CD4-positive, alpha-beta T cell (primary cell): ENCODE measurements around the gene IQSEC1. TPM values are rescaled to one million over a fixed set of nuclear protein-coding genes. Genes with fewer than 3 reads are reported as not detected.

ENCODE experiments used
- ATAC-seq: fragments of 200-7000 bp; cut with Tn5 transposase; one replicate; pipeline ENCODE4 v1.10.0; 2022; ENCODE audit warnings: mild to moderate bottlenecking; ENCODE audit not compliant: poor library complexity
- CTCF ChIA-PET: fragments of 350-600 bp; sonication (Branson Sonifier 250); formaldehyde crosslinking; loops from one replicate; lab custom pipeline; 2021; ENCODE audit warnings: antibody characterized with exemption, inconsistent platforms; lab: Charles Lee
- POLR2A ChIA-PET: fragments of 350-600 bp; sonication (Branson Sonifier 250); formaldehyde crosslinking; loops from one replicate; lab custom pipeline; 2021; ENCODE audit warnings: antibody characterized with exemption, inconsistent platforms; lab: Charles Lee
- DNase-seq, 14 experiments: peaks; one replicate each; pipeline ENCODE4 v3.0.0-alpha.2; 2013 to 2020; ENCODE audit warnings: mixed read lengths in 2 of 14
- H3K27ac ChIP-seq, 2 donors: one replicate each; pipeline versions ENCODE4 v1.5.1 to v1.7.0; 2013; ENCODE audit warnings: low read length in 2 of 2, low read depth in 1 of 2, mild to moderate bottlenecking in 1 of 2
- H3K27me3 ChIP-seq, 2 experiments: 1 replicate in 1 of 2; 2 replicates in 1 of 2; pipeline versions ENCODE4 v1.6.1 to v1.7.0; 2013; ENCODE audit warnings: low read length in 2 of 2, control low read depth in 1 of 2, mild to moderate bottlenecking in 1 of 2, moderate library complexity in 1 of 2; ENCODE audit not compliant: insufficient read depth in 2 of 2, control insufficient read depth in 1 of 2
- H3K36me3 ChIP-seq: one replicate; pipeline ENCODE4 v1.6.1; 2013; ENCODE audit warnings: low read length, control low read depth; ENCODE audit not compliant: insufficient read depth
- H3K4me1 ChIP-seq: one replicate; pipeline ENCODE4 v1.6.1; 2013; ENCODE audit warnings: low read length, control low read depth; ENCODE audit not compliant: insufficient read depth
- H3K4me3 ChIP-seq: one replicate; pipeline ENCODE4 v1.5.1; 2013; ENCODE audit warnings: mild to moderate bottlenecking, low read length, moderate library complexity
- H3K9me3 ChIP-seq, 2 experiments: 1 replicate in 1 of 2; 2 replicates in 1 of 2; pipeline versions ENCODE4 v1.6.1 to v1.7.0; 2013; ENCODE audit warnings: low read length in 2 of 2, mild to moderate bottlenecking in 2 of 2, control low read depth in 1 of 2, moderate library complexity in 1 of 2; ENCODE audit not compliant: control insufficient read depth in 1 of 2, insufficient read depth in 1 of 2
- H3K27ac Mint-ChIP-seq: one replicate; pipeline ENCODE4 v1.8.0; 2020; ENCODE audit warnings: mixed read lengths
- H3K27me3 Mint-ChIP-seq: one replicate; pipeline ENCODE4 v1.8.0; 2021; ENCODE audit warnings: mixed read lengths
- H3K36me3 Mint-ChIP-seq: one replicate; pipeline ENCODE4 v1.8.0; 2021; ENCODE audit warnings: low read depth, mixed read lengths
- H3K4me1 Mint-ChIP-seq: one replicate; pipeline ENCODE4 v1.8.0; 2021; ENCODE audit warnings: low read depth, mixed read lengths
- H3K4me3 Mint-ChIP-seq: one replicate; pipeline ENCODE4 v1.8.0; 2020; ENCODE audit warnings: mild to moderate bottlenecking, mixed read lengths
- H3K9me3 Mint-ChIP-seq: one replicate; pipeline ENCODE4 v1.8.0; 2020; ENCODE audit warnings: mixed read lengths
- CTCF ChIP-seq: fragments of 200-600 bp; IDR thresholded peaks from one replicate; pipeline ENCODE4 v1.8.0; 2022; ENCODE audit warnings: antibody characterized with exemption, mild to moderate bottlenecking
- intact Hi-C, 2 experiments: fragments of 100-400 bp; cut with DNase I in 1 of 2; cut with micrococcal nuclease in 1 of 2; formaldehyde crosslinking; loops; one replicate each; pipeline versions ENCODE4 v1.15.1 to v1.9.0; 2023 to 2025; cut with DNase I, micrococcal nuclease
- total RNA-seq, 174 experiments: library from RNA in 2 of 174; stranded (reverse) in 2 of 174; gene quantifications; one replicate each; pipeline ENCODE4 v1.2.3 and lab custom pipeline; 2021 to 2026

IQSEC1 gene
- total RNA-seq, 2 experiments from 2014 or later, result 102 to 108 TPM

GRCh38 chr3:13016721-13017255, 56.4 kb downstream of the IQSEC1 start:
- intact Hi-C loops, result loop anchor here (2.0 to 10.0 kb wide), 4 partner anchors 30 to 468 kb away; partner anchors contain the start of genes HDAC11 (in 1 of the 2) and IQSEC1 (in 1 of the 2)
- Histone ChIP-seq H3K36me3 (no peaks in the 10 kb centered on the region), H3K4me1 (peaks cover 69% of the 10 kb centered on the region), H3K4me3 (peak overlapping the region; percentile 63), H3K27me3 (no peaks in the 10 kb centered on the region), H3K27ac (peak overlapping the region; percentile 98 to 99), H3K9me3 (no peaks in the 10 kb centered on the region)
- POLR2A ChIA-PET, result no interaction called here
- Mint-ChIP-seq H3K4me1 (peaks cover 57% of the 10 kb centered on the region), H3K27me3 (no peaks in the 10 kb centered on the region), H3K4me3 (peak overlapping the region; percentile 95), H3K27ac (peak overlapping the region; percentile 98), H3K36me3 (peaks cover 15% of the 10 kb centered on the region), H3K9me3 (no peaks in the 10 kb centered on the region)
- CTCF ChIA-PET, result interaction anchor here (8.2 kb wide), 1 partner anchor 22 kb away, joined by 59 read pairs; no protein-coding TSS in a partner anchor
- no peak for TF ChIP-seq CTCF
- DNase-seq (no peak), ATAC-seq (no peak)

DNA sequence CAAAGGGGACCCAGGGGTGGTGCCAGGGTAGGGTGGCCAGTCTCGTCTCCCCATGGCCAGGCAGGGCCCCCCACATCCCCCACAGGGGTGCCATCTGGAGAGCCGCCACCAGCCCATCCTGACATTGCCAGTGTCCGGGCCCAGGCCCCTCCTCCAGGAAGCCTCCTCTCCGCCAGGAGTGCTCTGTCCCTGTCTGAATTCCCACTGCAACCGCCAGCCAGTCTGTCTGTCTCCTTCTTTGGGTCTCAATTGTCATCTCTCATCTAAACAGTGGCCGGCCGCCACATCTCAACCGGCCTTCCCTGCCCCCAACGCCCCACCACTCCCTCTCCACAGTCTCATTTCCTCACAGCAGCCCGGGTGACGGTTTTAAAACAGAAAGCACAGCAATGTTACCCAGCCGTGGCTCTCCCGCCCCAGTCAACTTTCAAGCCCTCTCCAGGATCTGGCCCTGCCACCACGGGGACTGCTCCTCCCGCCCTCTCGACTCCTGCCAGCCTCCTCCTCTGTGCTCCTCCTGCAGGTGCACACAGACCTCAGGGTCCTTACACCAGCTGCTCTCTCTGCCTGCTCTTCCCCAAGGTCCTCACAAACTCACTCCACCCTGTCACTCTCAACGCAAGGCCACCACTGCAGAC, 57.0 kb downstream of the IQSEC1 start:
- peak overlapping the region; percentile 98 for H3K27ac Mint-ChIP-seq
- H3K27me3 ChIP-seq, result no peaks in the 10 kb centered on the region
- peak overlapping the region; percentile 95 for H3K4me3 Mint-ChIP-seq
- TF ChIP-seq CTCF, result no peak
- H3K4me3 ChIP-seq, result peak overlapping the region; percentile 63
- no peaks in the 10 kb centered on the region for H3K27me3 Mint-ChIP-seq
- peak in 13 of 14 experiments; percentile 36 to 87 (median 52) for DNase-seq
- peaks cover 75% of the 10 kb centered on the region for H3K4me1 ChIP-seq
- peaks cover 63% of the 10 kb centered on the region for H3K4me1 Mint-ChIP-seq
- no peaks in the 10 kb centered on the region for H3K9me3 Mint-ChIP-seq
- peak; percentile 30 for ATAC-seq
- ChIA-PET POLR2A (interaction anchor here (0.6 to 2.7 kb wide), 8 partner anchors 12 to 464 kb away, joined by 3 to 30 read pairs (median 4); partner anchors contain the start of genes HDAC11 and RPL32), CTCF (interaction anchor here (8.2 kb wide), 1 partner anchor 21 kb away, joined by 59 read pairs; no protein-coding TSS in a partner anchor)
- H3K36me3 Mint-ChIP-seq, result peaks cover 20% of the 10 kb centered on the region
- peak overlapping the region; percentile 98 to 99 for H3K27ac ChIP-seq
- intact Hi-C loops, result loop anchor here (2.0 to 10.0 kb wide), 4 partner anchors 31 to 469 kb away; partner anchors contain the start of genes HDAC11 (in 1 of the 2) and IQSEC1 (in 1 of the 2)
- no peaks in the 10 kb centered on the region for H3K9me3 ChIP-seq
- H3K36me3 ChIP-seq, result no peaks in the 10 kb centered on the region

GRCh38 chr3:13015286-13016082, 57.7 kb downstream of the IQSEC1 start:
- peaks cover 82% of the 10 kb centered on the region for H3K4me1 ChIP-seq

More at GRCh38 chr3:13015286-13016082, 57.7 kb downstream of the IQSEC1 start:
- Mint-ChIP-seq H3K9me3 (no peaks in the 10 kb centered on the region), H3K4me1 (peaks cover 70% of the 10 kb centered on the region), H3K36me3 (peaks cover 24% of the 10 kb centered on the region), H3K27ac (peak overlapping the region; percentile 98), H3K27me3 (no peaks in the 10 kb centered on the region), H3K4me3 (peak overlapping the region; percentile 95)
- Histone ChIP-seq H3K9me3 (no peaks in the 10 kb centered on the region), H3K27ac (peak overlapping the region; percentile 98 to 99), H3K27me3 (no peaks in the 10 kb centered on the region), H3K36me3 (no peaks in the 10 kb centered on the region), H3K4me3 (peak overlapping the region; percentile 63)
- CTCF ChIA-PET, result interaction anchor here (8.2 kb wide), 1 partner anchor 21 kb away, joined by 59 read pairs; no protein-coding TSS in a partner anchor
- DNase-seq (peak in 13 of 14 experiments; percentile 41 to 91 (median 61)), ATAC-seq (peak; percentile 46)
- POLR2A ChIA-PET, result interaction anchor here (0.6 to 2.7 kb wide), 9 partner anchors 12 to 465 kb away, joined by 3 to 30 read pairs (median 4); partner anchors contain the start of genes HDAC11 and RPL32
- intact Hi-C loops, result loop anchor here (2.0 to 10.0 kb wide), 5 partner anchors 21 to 469 kb away; partner anchors contain the start of genes HDAC11 (in 1 of the 2) and IQSEC1 (in 1 of the 2)
- TF ChIP-seq CTCF, result no peak
